ENCODE measurements around the gene DUSP2.

The DUSP2 gene

GRCh38 chr2:96146881-96147592 lies 1.8 kb upstream of the DUSP2 start:
- no peak for TF ChIP-seq TCF12 (IDR thresholded peaks at IDR 0.05; ENCODE audit: low read depth)
- no peak for TF ChIP-seq TAF1 (IDR thresholded peaks at IDR 0.05; ENCODE audit: low read depth)
- TF ChIP-seq, protein P1, sequence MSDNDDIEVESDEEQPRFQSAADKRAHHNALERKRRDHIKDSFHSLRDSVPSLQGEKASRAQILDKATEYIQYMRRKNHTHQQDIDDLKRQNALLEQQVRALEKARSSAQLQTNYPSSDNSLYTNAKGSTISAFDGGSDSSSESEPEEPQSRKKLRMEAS (IDR thresholded peaks at IDR 0.05) = no peak
- no peak for TF ChIP-seq ZBTB7A (IDR thresholded peaks at IDR 0.05; ENCODE audit: low read depth)
- TF ChIP-seq TEAD4 (IDR thresholded peaks at IDR 0.05) = no peak
- TF ChIP-seq EP300 (IDR thresholded peaks at IDR 0.05; ENCODE audit: borderline replicate concordance) = no peak
- TF ChIP-seq EGR1 (IDR thresholded peaks at IDR 0.05) = no peak
- TF ChIP-seq, protein P2, sequence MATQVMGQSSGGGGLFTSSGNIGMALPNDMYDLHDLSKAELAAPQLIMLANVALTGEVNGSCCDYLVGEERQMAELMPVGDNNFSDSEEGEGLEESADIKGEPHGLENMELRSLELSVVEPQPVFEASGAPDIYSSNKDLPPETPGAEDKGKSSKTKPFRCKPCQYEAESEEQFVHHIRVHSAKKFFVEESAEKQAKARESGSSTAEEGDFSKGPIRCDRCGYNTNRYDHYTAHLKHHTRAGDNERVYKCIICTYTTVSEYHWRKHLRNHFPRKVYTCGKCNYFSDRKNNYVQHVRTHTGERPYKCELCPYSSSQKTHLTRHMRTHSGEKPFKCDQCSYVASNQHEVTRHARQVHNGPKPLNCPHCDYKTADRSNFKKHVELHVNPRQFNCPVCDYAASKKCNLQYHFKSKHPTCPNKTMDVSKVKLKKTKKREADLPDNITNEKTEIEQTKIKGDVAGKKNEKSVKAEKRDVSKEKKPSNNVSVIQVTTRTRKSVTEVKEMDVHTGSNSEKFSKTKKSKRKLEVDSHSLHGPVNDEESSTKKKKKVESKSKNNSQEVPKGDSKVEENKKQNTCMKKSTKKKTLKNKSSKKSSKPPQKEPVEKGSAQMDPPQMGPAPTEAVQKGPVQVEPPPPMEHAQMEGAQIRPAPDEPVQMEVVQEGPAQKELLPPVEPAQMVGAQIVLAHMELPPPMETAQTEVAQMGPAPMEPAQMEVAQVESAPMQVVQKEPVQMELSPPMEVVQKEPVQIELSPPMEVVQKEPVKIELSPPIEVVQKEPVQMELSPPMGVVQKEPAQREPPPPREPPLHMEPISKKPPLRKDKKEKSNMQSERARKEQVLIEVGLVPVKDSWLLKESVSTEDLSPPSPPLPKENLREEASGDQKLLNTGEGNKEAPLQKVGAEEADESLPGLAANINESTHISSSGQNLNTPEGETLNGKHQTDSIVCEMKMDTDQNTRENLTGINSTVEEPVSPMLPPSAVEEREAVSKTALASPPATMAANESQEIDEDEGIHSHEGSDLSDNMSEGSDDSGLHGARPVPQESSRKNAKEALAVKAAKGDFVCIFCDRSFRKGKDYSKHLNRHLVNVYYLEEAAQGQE (IDR thresholded peaks at IDR 0.05; ENCODE audit: low read depth) = no peak
- no peak for TF ChIP-seq CREB1 (IDR thresholded peaks at IDR 0.05; ENCODE audit: low read depth)
- no peak for TF ChIP-seq RAD21 (IDR thresholded peaks at IDR 0.05; ENCODE audit: low read depth)

GRCh38 chr2:96146153-96146880 lies 1.1 kb upstream of the DUSP2 start:
- TF ChIP-seq, protein P2 (IDR thresholded peaks at IDR 0.05; ENCODE audit: low read depth) = no peak
- no peak for TF ChIP-seq YY1 (IDR thresholded peaks at IDR 0.05; ENCODE audit: low read depth)
- TF ChIP-seq EGR1 (IDR thresholded peaks at IDR 0.05) = no peak
- TF ChIP-seq, protein P1 (IDR thresholded peaks at IDR 0.05) = no peak
- no peak for TF ChIP-seq CREB1 (IDR thresholded peaks at IDR 0.05; ENCODE audit: low read depth)
- TF ChIP-seq RAD21 (IDR thresholded peaks at IDR 0.05; ENCODE audit: low read depth) = no peak
- no peak for TF ChIP-seq CEBPB (IDR thresholded peaks at IDR 0.05)
- no peak for TF ChIP-seq NFIC (IDR thresholded peaks at IDR 0.05)
- no peak for TF ChIP-seq ZBTB7A (IDR thresholded peaks at IDR 0.05; ENCODE audit: low read depth)
- no peak for TF ChIP-seq TEAD4 (IDR thresholded peaks at IDR 0.05)
- no peak for TF ChIP-seq EP300 (IDR thresholded peaks at IDR 0.05; ENCODE audit: borderline replicate concordance)
- TF ChIP-seq USF1 (IDR thresholded peaks at IDR 0.05) = no peak
- no peak for TF ChIP-seq TAF1 (IDR thresholded peaks at IDR 0.05; ENCODE audit: low read depth)
- no peak for TF ChIP-seq TCF12 (IDR thresholded peaks at IDR 0.05; ENCODE audit: low read depth)
- no peak for TF ChIP-seq FOXM1 (IDR thresholded peaks at IDR 0.05; ENCODE audit: borderline replicate concordance, low read depth)

GRCh38 chr2:96145848-96146152 lies 560 bp upstream of the DUSP2 start:
- no peak for TF ChIP-seq TAF1 (IDR thresholded peaks at IDR 0.05; ENCODE audit: low read depth)
- no peak for TF ChIP-seq CEBPB (IDR thresholded peaks at IDR 0.05)

DNA sequence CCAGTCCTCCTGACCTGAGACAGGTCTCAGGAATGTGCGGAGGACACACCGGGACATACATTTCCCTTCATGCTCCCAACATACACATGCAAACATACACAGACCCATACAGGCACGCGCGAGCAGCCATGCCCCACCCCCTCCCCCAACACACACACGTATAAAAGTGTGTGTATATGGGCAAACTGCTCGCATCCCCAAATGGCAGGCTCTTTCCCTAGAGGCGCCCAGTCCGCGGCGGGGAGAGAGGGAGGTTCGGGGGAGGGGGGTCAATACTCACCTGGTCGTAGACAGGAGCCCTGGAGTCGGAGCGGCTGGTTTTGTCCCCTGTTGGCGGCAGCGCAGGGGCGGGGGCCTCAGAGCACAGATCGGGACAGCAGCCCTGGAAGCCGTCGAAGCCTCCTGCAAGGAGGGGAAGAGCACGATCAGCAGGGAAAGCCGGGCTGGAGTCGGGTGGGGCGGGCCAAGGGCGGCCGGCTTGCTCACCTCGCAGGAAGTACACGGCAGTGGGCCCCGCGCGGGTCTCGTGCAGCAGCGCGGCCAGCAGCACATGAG lies 682 bp downstream of the DUSP2 start:
- no peak for TF ChIP-seq YY1 (IDR thresholded peaks at IDR 0.05; ENCODE audit: low read depth)
- no peak for TF ChIP-seq CREB1 (IDR thresholded peaks at IDR 0.05; ENCODE audit: low read depth)
- TF ChIP-seq EP300 (IDR thresholded peaks at IDR 0.05; ENCODE audit: borderline replicate concordance) = no peak
- TF ChIP-seq, protein P1 (IDR thresholded peaks at IDR 0.05) = no peak
- TF ChIP-seq FOXM1 (IDR thresholded peaks at IDR 0.05; ENCODE audit: borderline replicate concordance, low read depth) = no peak
- TF ChIP-seq, protein P2 (IDR thresholded peaks at IDR 0.05; ENCODE audit: low read depth) = no peak
- no peak for TF ChIP-seq USF1 (IDR thresholded peaks at IDR 0.05)
- TF ChIP-seq TAF1 (IDR thresholded peaks at IDR 0.05; ENCODE audit: low read depth) = no peak
- no peak for TF ChIP-seq NFIC (IDR thresholded peaks at IDR 0.05)
- no peak for TF ChIP-seq TEAD4 (IDR thresholded peaks at IDR 0.05)
- no peak for TF ChIP-seq EGR1 (IDR thresholded peaks at IDR 0.05)
- no peak for TF ChIP-seq CEBPB (IDR thresholded peaks at IDR 0.05)
- no peak for TF ChIP-seq TCF12 (IDR thresholded peaks at IDR 0.05; ENCODE audit: low read depth)
- TF ChIP-seq ZBTB7A (IDR thresholded peaks at IDR 0.05; ENCODE audit: low read depth) = no peak
- TF ChIP-seq RAD21 (IDR thresholded peaks at IDR 0.05; ENCODE audit: low read depth) = no peak
